Progenitor cell of endocrine pancreas (in vitro differentiated cells): ENCODE results near the gene SCN1B. TPM values are rescaled to one million over a fixed set of nuclear protein-coding genes. Genes with fewer than 3 reads are reported as not detected.

Experiments
- DNase-seq: peaks from one replicate; pipeline ENCODE4 v3.0.0; 2021; ENCODE audit warnings: low spot score; ENCODE audit not compliant: unreplicated experiment
- H3K27ac Mint-ChIP-seq: 2 replicates; pipeline ENCODE4 v1.8.0; 2021; ENCODE audit warnings: mild to moderate bottlenecking, moderate library complexity, mixed read lengths
- H3K27me3 Mint-ChIP-seq: 2 replicates; pipeline ENCODE4 v1.8.0; 2021; ENCODE audit warnings: mixed read lengths
- H3K36me3 Mint-ChIP-seq: 2 replicates; pipeline ENCODE4 v1.8.0; 2022; ENCODE audit warnings: mixed read lengths; ENCODE audit not compliant: insufficient read depth
- H3K4me1 Mint-ChIP-seq: 2 replicates; pipeline ENCODE4 v1.8.0; 2021; ENCODE audit warnings: low read depth, mixed read lengths
- H3K4me3 Mint-ChIP-seq: 2 replicates; pipeline ENCODE4 v1.8.0; 2021; ENCODE audit warnings: low read depth, mild to moderate bottlenecking, moderate library complexity, mixed read lengths
- H3K9me3 Mint-ChIP-seq: 2 replicates; pipeline ENCODE4 v1.8.0; 2021; ENCODE audit warnings: low read depth, mixed read lengths
- CTCF ChIP-seq: fragments of 200-600 bp; sonication (generic); IDR thresholded peaks from one replicate; pipeline ENCODE4 v1.5.0; 2021; ENCODE audit warnings: antibody characterized with exemption, mild to moderate bottlenecking; ENCODE audit not compliant: unreplicated experiment
- long read RNA-seq: library from polyadenylated mRNA; unstranded; transcript quantifications from one replicate; pipeline ENCODE4 v2.0.0, GENCODE V29; 2020
- total RNA-seq: library from RNA; stranded (reverse); gene quantifications from 2 replicates; pipeline ENCODE4 v1.2.1, GENCODE V29; 2021

The SCN1B gene
- total RNA-seq, result 1.7 and 1.8 TPM in 2 replicates
- long read RNA-seq, result 0 reads

- peak within 1 kb of the TSS; percentile 23 for H3K27ac Mint-ChIP-seq
- H3K4me1 Mint-ChIP-seq, result peaks cover 6% of the 10 kb centered on the region
- H3K27me3 Mint-ChIP-seq, result peaks cover 44% of the 10 kb centered on the region
- peak within 1 kb of the TSS; percentile 77 for H3K4me3 Mint-ChIP-seq
- H3K36me3 Mint-ChIP-seq, result peaks cover 8% of the 10 kb centered on the region
- no peaks in the 10 kb centered on the region for H3K9me3 Mint-ChIP-seq
- peak; percentile 55 for DNase-seq
- no peak for TF ChIP-seq CTCF
Observed at GRCh38 chr19:35030257-35031071, at the start of gene SCN1B. Gene SCN1B (plus strand): TSS chr19:35030470. CDS start chr19:35030821, 351 bp downstream.

- Mint-ChIP-seq H3K9me3 (no peaks in the 10 kb centered on the region), H3K36me3 (no peaks in the 10 kb centered on the region), H3K4me1 (no peaks in the 10 kb centered on the region), H3K4me3 (no peak overlapping the region), H3K27ac (no peak overlapping the region), H3K27me3 (peaks cover 3% of the 10 kb centered on the region)
- TF ChIP-seq CTCF, result no peak
- no peak for DNase-seq
Observed at GRCh38 chr19:34982275-34982674, 48.0 kb upstream of the SCN1B start.

GRCh38 chr19:34983786-34984185 lies 46.5 kb upstream of the SCN1B start:
- Mint-ChIP-seq H3K36me3 (no peaks in the 10 kb centered on the region), H3K9me3 (no peaks in the 10 kb centered on the region), H3K4me1 (no peaks in the 10 kb centered on the region), H3K27me3 (peaks cover 3% of the 10 kb centered on the region), H3K4me3 (no peak overlapping the region), H3K27ac (no peak overlapping the region)
- no peak for TF ChIP-seq CTCF
- DNase-seq, result no peak

GRCh38 chr19:34984287-34984686 lies 46.0 kb upstream of the SCN1B start:
- no peak overlapping the region for H3K27ac Mint-ChIP-seq

More at GRCh38 chr19:34984287-34984686, 46.0 kb upstream of the SCN1B start:
- no peaks in the 10 kb centered on the region for H3K9me3 Mint-ChIP-seq
- no peak for TF ChIP-seq CTCF
- H3K27me3 Mint-ChIP-seq, result no peaks in the 10 kb centered on the region
- H3K4me1 Mint-ChIP-seq, result no peaks in the 10 kb centered on the region
- H3K36me3 Mint-ChIP-seq, result no peaks in the 10 kb centered on the region
- H3K4me3 Mint-ChIP-seq, result no peak overlapping the region
- no peak for DNase-seq
